ENCODE results near the gene STAT3.

Gene STAT3

DNA sequence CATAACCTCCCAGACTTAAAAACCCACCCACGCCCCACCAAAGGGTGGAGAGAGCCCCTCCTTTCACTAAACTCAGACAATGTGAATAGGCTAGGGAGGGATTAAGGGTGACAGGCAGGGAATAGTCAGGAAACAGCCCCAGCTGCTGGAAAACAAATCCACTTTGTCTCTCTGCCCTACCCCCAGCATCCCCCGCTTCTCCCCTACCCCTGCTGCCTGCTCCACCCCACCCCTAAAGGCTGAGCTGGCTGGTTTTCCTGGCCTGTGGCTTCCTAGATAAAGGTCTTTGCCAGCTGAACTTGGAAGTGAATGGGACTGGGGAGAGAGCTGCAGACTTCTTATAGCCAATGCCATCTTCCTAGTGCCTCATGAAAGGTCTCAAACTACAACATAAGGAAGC lies 19.8 kb upstream of the STAT3 start:
- no peak for DNase-seq (ENCODE audit: low read depth)
- no peak overlapping the region for H3K4me3 ChIP-seq (ENCODE audit: low read depth, low read length)
- TF ChIP-seq, protein P1, sequence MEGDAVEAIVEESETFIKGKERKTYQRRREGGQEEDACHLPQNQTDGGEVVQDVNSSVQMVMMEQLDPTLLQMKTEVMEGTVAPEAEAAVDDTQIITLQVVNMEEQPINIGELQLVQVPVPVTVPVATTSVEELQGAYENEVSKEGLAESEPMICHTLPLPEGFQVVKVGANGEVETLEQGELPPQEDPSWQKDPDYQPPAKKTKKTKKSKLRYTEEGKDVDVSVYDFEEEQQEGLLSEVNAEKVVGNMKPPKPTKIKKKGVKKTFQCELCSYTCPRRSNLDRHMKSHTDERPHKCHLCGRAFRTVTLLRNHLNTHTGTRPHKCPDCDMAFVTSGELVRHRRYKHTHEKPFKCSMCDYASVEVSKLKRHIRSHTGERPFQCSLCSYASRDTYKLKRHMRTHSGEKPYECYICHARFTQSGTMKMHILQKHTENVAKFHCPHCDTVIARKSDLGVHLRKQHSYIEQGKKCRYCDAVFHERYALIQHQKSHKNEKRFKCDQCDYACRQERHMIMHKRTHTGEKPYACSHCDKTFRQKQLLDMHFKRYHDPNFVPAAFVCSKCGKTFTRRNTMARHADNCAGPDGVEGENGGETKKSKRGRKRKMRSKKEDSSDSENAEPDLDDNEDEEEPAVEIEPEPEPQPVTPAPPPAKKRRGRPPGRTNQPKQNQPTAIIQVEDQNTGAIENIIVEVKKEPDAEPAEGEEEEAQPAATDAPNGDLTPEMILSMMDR (IDR thresholded peaks at IDR 0.05; ENCODE audit: insufficient read depth, low read depth, low read length, missing control alignments): no peak

GRCh38 chr17:42407289-42407836 lies 19.1 kb upstream of the STAT3 start:
- peak; percentile 76 for DNase-seq (ENCODE audit: low read depth)
- no peak overlapping the region for H3K4me3 ChIP-seq (ENCODE audit: low read depth, low read length)
- TF ChIP-seq, protein P1 (IDR thresholded peaks at IDR 0.05; ENCODE audit: insufficient read depth, low read depth, low read length, missing control alignments): no peak

GRCh38 chr17:42406615-42407288 lies 18.5 kb upstream of the STAT3 start:
- no peak overlapping the region for H3K4me3 ChIP-seq (ENCODE audit: low read depth, low read length)
- DNase-seq (ENCODE audit: low read depth): no peak
- TF ChIP-seq, protein P1 (IDR thresholded peaks at IDR 0.05; ENCODE audit: insufficient read depth, low read depth, low read length, missing control alignments): no peak

DNA sequence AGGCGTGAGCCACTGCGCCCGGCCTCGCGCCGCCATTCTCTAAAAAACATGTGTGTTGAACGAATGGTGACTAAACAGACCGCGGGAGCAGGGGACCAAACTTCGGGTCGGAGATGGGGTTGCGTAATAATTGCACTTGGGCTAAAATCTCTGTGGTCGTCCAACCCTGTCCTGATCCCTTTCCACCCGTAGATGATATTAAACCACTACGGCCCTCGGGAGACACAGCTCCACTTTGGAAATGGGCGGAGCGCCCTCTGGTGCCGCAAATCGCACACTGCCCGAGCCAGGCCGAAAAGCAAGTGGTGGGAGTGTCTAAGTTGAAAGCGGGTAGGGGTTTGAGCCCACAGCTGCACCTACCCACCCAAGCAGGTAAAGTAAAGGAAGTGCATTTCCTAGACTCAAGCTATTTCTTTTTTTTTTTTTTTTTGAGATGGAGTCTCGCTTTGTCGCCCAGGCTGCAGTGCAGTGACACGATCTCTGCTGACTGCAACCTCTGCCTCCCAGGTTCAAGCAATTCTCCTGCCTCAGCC lies 17.8 kb upstream of the STAT3 start:
- TF ChIP-seq, protein P1 (IDR thresholded peaks at IDR 0.05; ENCODE audit: insufficient read depth, low read depth, low read length, missing control alignments): peak; percentile 90
- DNase-seq (ENCODE audit: low read depth): peak; percentile 77

GRCh38 chr17:42405076-42405475 lies 16.8 kb upstream of the STAT3 start:
- H3K4me3 ChIP-seq (ENCODE audit: low read depth, low read length): no peak overlapping the region
- no peak for DNase-seq (ENCODE audit: low read depth)
- TF ChIP-seq, protein P1 (IDR thresholded peaks at IDR 0.05; ENCODE audit: insufficient read depth, low read depth, low read length, missing control alignments): no peak

More for the DNA sequence above, 17.8 kb upstream of the STAT3 start:
- no peak overlapping the region for H3K4me3 ChIP-seq (ENCODE audit: low read depth, low read length)

GRCh38 chr17:42404326-42405055 lies 16.2 kb upstream of the STAT3 start:
- H3K4me3 ChIP-seq (ENCODE audit: low read depth, low read length): no peak overlapping the region
- TF ChIP-seq, protein P1 (IDR thresholded peaks at IDR 0.05; ENCODE audit: insufficient read depth, low read depth, low read length, missing control alignments): no peak
- DNase-seq (ENCODE audit: low read depth): no peak
